Measurements from ENCODE around the gene C22orf39.

Gene C22orf39

GRCh38 chr22:19397734-19398104 is 49.8 kb downstream of the C22orf39 start:
- no peak for DNase-seq

GRCh38 chr22:19396934-19397733 is 50.4 kb downstream of the C22orf39 start:
- DNase-seq = no peak

DNA sequence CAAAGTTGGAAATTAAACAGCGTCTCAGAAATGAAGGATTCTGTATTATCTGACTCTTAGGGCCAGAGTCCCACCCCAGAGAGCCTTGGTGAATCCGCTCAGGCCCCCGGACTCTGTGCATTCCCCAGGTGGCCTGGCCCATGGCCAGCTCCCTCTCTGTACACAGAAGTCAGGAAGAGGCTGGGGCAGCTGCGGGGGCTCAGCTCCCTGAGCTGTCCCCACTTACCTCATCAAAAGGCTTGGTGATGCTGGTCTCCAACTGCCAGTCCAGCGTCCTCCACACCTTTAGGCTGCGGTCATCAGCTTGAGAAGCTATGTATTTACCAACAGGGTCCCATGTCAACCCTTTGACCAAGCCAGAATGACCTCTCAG is 51.0 kb downstream of the C22orf39 start:
- no peak for DNase-seq

DNA sequence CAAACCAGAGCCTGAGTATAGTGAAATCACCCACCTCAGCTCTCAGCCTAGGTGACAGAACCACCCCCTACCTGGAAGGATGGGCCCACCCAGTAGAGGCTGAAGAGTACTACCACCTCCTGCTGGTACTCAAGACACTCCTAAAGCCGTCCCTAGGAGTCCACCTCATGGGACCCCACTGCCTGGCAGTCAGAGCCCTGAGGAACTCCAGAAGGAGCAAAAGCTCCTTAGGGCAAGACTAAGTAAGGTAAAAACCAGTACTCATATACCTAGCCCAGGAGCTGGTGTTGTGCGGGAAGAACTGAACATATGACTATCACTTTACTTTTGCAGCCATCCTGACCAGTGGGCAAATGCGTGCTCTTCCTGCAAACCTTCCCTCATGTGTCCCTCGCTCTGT is 52.2 kb downstream of the C22orf39 start:
- DNase-seq = no peak

- DNase-seq = no peak
Measured at GRCh38 chr22:19394274-19395050, 53.0 kb downstream of the C22orf39 start.

DNA sequence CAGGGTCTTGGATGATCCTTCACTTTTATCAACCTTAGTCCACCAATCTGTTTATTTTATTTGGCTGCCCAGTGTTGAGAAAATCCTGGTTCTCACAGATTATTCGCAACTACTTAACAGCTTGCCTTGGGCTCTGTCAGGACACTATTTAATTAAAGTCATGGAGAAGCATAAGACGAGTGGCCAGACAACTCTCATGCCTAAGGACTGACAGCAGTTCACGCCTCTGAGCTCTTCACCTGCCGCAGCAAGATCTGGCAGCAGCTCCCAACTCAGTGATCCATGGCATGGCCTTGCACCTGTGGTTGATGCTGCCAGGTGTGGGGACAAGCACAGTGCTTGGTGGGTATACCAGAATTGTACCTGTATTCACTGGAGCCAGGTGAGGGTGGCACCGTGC is 53.8 kb downstream of the C22orf39 start:
- DNase-seq = no peak

All from effector CD8-positive, alpha-beta T cell (primary cell).